GM18867 (cell line): ENCODE measurements around the gene ARSJ.

ENCODE experiments used
- ATAC-seq: cut with Tn5 transposase; IDR thresholded peaks from one replicate; pipeline ENCODE4 v1.9.1; 2021; ENCODE audit warnings: mild to moderate bottlenecking, moderate library complexity; ENCODE audit not compliant: unreplicated experiment

Gene ARSJ

GRCh38 chr4:113990886-113991285 is 11.4 kb upstream of the ARSJ start:
- no peak for ATAC-seq

- no peak for ATAC-seq
Observed at GRCh38 chr4:113987382-113987941, 8.0 kb upstream of the ARSJ start.

- no peak for ATAC-seq
Observed at GRCh38 chr4:113982181-113982580, 2.7 kb upstream of the ARSJ start.

- no peak for ATAC-seq
Observed at GRCh38 chr4:113981591-113981990, 2.1 kb upstream of the ARSJ start.

GRCh38 chr4:113979905-113980615 is 613 bp upstream of the ARSJ start:
- no peak for ATAC-seq

GRCh38 chr4:113978561-113979147 is 793 bp downstream of the ARSJ start:
- ATAC-seq = no peak

GRCh38 chr4:113978105-113978504 is 1.3 kb downstream of the ARSJ start:
- no peak for ATAC-seq

GRCh38 chr4:113977526-113977855 is 2.0 kb downstream of the ARSJ start:
- no peak for ATAC-seq

- ATAC-seq = no peak
Observed at GRCh38 chr4:113976741-113977525, 2.5 kb downstream of the ARSJ start.

GRCh38 chr4:113975578-113975977 is 3.9 kb downstream of the ARSJ start:
- ATAC-seq = no peak

- no peak for ATAC-seq
Observed at GRCh38 chr4:113974467-113974866, 5.0 kb downstream of the ARSJ start.

GRCh38 chr4:113973345-113973744 is 6.1 kb downstream of the ARSJ start:
- ATAC-seq = no peak

GRCh38 chr4:113972781-113973180 is 6.7 kb downstream of the ARSJ start:
- no peak for ATAC-seq

- no peak for ATAC-seq
Observed at GRCh38 chr4:113971706-113972360, 7.6 kb downstream of the ARSJ start.

GRCh38 chr4:113969709-113970334 is 9.6 kb downstream of the ARSJ start:
- ATAC-seq = no peak

GRCh38 chr4:113968473-113968872 is 11.0 kb downstream of the ARSJ start:
- no peak for ATAC-seq

GRCh38 chr4:113967687-113968086 is 11.8 kb downstream of the ARSJ start:
- no peak for ATAC-seq

- no peak for ATAC-seq
Observed at GRCh38 chr4:113962719-113963265, 16.7 kb downstream of the ARSJ start.

- no peak for ATAC-seq
Observed at GRCh38 chr4:113962016-113962347, 17.5 kb downstream of the ARSJ start.

- ATAC-seq = no peak
Observed at GRCh38 chr4:113960684-113961321, 18.6 kb downstream of the ARSJ start.
